Fibroblast of skin of scalp (primary cell): ENCODE data around the gene NUDT9.
"Not testable (repeated sequence)": the region's sequence is repeated elsewhere in the genome, so short reads cannot be mapped to it uniquely, and the experiment has no call there.

ENCODE experiments used
- DNase-seq: peaks from one replicate; pipeline ENCODE4 v3.0.0-alpha.2; 2013

The NUDT9 gene

GRCh38 chr4:87462102-87462501, 39.7 kb downstream of the NUDT9 start:
- no peak for DNase-seq

- DNase-seq: peak; percentile 48
These were observed 43.5 kb downstream of the NUDT9 start for GRCh38 chr4:87465739-87466366.

- DNase-seq: no peak
These were observed 47.0 kb downstream of the NUDT9 start for GRCh38 chr4:87469390-87469789.

GRCh38 chr4:87476934-87477333, 54.6 kb downstream of the NUDT9 start:
- no peak for DNase-seq

GRCh38 chr4:87478732-87479250, 56.4 kb downstream of the NUDT9 start:
- DNase-seq: no peak

- DNase-seq: no peak
These were observed 59.0 kb downstream of the NUDT9 start for GRCh38 chr4:87481377-87481776.

- DNase-seq: not testable (repeated sequence)
These were observed 60.9 kb downstream of the NUDT9 start for GRCh38 chr4:87483247-87483646.

- peak; percentile 8 for DNase-seq
These were observed 66.3 kb downstream of the NUDT9 start for GRCh38 chr4:87488666-87489065.

- DNase-seq: no peak
These were observed 67.3 kb downstream of the NUDT9 start for GRCh38 chr4:87489678-87490077.

GRCh38 chr4:87490664-87491369, 68.4 kb downstream of the NUDT9 start:
- DNase-seq: no peak

- no peak for DNase-seq
These were observed 69.1 kb downstream of the NUDT9 start for GRCh38 chr4:87491436-87491835.

- DNase-seq: not testable (repeated sequence)
These were observed 69.5 kb downstream of the NUDT9 start for GRCh38 chr4:87491851-87492250.

GRCh38 chr4:87493115-87493514, 70.7 kb downstream of the NUDT9 start:
- no peak for DNase-seq

GRCh38 chr4:87497159-87497558, 74.8 kb downstream of the NUDT9 start:
- no peak for DNase-seq

GRCh38 chr4:87497578-87497977, 75.2 kb downstream of the NUDT9 start:
- DNase-seq: no peak

- peak; percentile 21 for DNase-seq
These were observed 76.1 kb downstream of the NUDT9 start for GRCh38 chr4:87498446-87498900.

GRCh38 chr4:87499403-87500091, 77.2 kb downstream of the NUDT9 start:
- no peak for DNase-seq

- DNase-seq: no peak
These were observed 77.7 kb downstream of the NUDT9 start for GRCh38 chr4:87500092-87500462.

- peak; percentile 40 for DNase-seq
These were observed 80.3 kb downstream of the NUDT9 start for GRCh38 chr4:87502580-87503238.

GRCh38 chr4:87505862-87506261, 83.5 kb downstream of the NUDT9 start:
- peak; percentile 17 for DNase-seq

GRCh38 chr4:87506974-87507701, 84.8 kb downstream of the NUDT9 start:
- peak; percentile 88 for DNase-seq
